ENCODE results near the gene COL9A1. TPM values are rescaled to one million over a fixed set of nuclear protein-coding genes. Genes with fewer than 3 reads are reported as not detected.

COL9A1 gene
- total and polyA plus RNA-seq, 9 of the 15 experiments (the other 6 are each of a cell fraction or from before 2014, with no cell fraction given), result 0.01 to 0.13 (median 0.06) TPM; not detected in 1

GRCh38 chr6:70186461-70186860, 116.4 kb downstream of the COL9A1 start:
- WGBS (ENCODE audit: insufficient coverage, low coverage, missing lambda C conversion rate), result 0% methylated on average over 1 of the region's 1 CpG
- in situ Hi-C loops (cut with MboI), result no loop called here
- no peaks in the 10 kb centered on the region for H3K4me1 ChIP-seq (replicated peaks in 1 of 2; ENCODE audit: control insufficient read depth in 2 of 2, insufficient read depth in 2 of 2, low read length in 2 of 2)
- no peaks in the 10 kb centered on the region for H3K9me3 ChIP-seq (replicated peaks; ENCODE audit: control insufficient read depth, insufficient read depth, low read depth, low read length)
- POLR2A ChIA-PET, result no interaction called here
- CTCF ChIA-PET (ENCODE audit: low intra/inter-chr PET ratio), result no interaction called here
- H3K36me3 ChIP-seq (ENCODE audit: control insufficient read depth, insufficient read depth, low read length), result no peaks in the 10 kb centered on the region
- BruUV-seq (replicated peaks), result no TSS peak
- no peak overlapping the region for H3K27ac ChIP-seq (ENCODE audit: extremely low read depth, low read depth, low read length)
- DNase-seq (ENCODE audit: extremely low read depth in 1 of 4, low spot score in 3 of 4) (no peak), ATAC-seq (no peak), FAIRE-seq (no peak)
- no peaks in the 10 kb centered on the region for H3K9me1 ChIP-seq (ENCODE audit: control insufficient read depth, insufficient read depth, low read length)
- H3K4me3 ChIP-seq, result no peak overlapping the region
- no peak overlapping the region for H3K4me2 ChIP-seq (ENCODE audit: insufficient read depth, low read length)
- TF ChIP-seq ZNF140 (CRISPR knock-in tag; IDR thresholded peaks at IDR 0.05) (no peak), HOMEZ (CRISPR knock-in tag; IDR thresholded peaks at IDR 0.05) (no peak), ZBED1 (IDR thresholded peaks at IDR 0.05) (no peak), SRSF1 (IDR thresholded peaks at IDR 0.05; ENCODE audit: low read depth, low read length) (no peak), MAFF (IDR thresholded peaks at IDR 0.05; ENCODE audit: low read length) (no peak), KLF16 (IDR thresholded peaks at IDR 0.05) (no peak), KAT7 (CRISPR knock-in tag; IDR thresholded peaks at IDR 0.05; ENCODE audit: borderline replicate concordance) (no peak), ZNF830 (CRISPR knock-in tag; IDR thresholded peaks at IDR 0.05) (no peak), ZNF41 (CRISPR knock-in tag; conservative IDR thresholded peaks at IDR 0.05) (no peak), HOXB6 (CRISPR knock-in tag; IDR thresholded peaks at IDR 0.05; ENCODE audit: borderline replicate concordance) (no peak), HCFC1 (IDR thresholded peaks at IDR 0.05; ENCODE audit: low read depth, low read length) (no peak), CTBP1 (IDR thresholded peaks at IDR 0.05; ENCODE audit: borderline replicate concordance) (no peak)
- TF ChIP-seq, protein P1, sequence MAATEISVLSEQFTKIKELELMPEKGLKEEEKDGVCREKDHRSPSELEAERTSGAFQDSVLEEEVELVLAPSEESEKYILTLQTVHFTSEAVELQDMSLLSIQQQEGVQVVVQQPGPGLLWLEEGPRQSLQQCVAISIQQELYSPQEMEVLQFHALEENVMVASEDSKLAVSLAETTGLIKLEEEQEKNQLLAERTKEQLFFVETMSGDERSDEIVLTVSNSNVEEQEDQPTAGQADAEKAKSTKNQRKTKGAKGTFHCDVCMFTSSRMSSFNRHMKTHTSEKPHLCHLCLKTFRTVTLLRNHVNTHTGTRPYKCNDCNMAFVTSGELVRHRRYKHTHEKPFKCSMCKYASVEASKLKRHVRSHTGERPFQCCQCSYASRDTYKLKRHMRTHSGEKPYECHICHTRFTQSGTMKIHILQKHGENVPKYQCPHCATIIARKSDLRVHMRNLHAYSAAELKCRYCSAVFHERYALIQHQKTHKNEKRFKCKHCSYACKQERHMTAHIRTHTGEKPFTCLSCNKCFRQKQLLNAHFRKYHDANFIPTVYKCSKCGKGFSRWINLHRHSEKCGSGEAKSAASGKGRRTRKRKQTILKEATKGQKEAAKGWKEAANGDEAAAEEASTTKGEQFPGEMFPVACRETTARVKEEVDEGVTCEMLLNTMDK (IDR thresholded peaks at IDR 0.05; ENCODE audit: borderline replicate concordance, insufficient read depth, low read depth, low read length, poor library complexity, severe bottlenecking), result no peak
- TF ChIP-seq, protein P2, sequence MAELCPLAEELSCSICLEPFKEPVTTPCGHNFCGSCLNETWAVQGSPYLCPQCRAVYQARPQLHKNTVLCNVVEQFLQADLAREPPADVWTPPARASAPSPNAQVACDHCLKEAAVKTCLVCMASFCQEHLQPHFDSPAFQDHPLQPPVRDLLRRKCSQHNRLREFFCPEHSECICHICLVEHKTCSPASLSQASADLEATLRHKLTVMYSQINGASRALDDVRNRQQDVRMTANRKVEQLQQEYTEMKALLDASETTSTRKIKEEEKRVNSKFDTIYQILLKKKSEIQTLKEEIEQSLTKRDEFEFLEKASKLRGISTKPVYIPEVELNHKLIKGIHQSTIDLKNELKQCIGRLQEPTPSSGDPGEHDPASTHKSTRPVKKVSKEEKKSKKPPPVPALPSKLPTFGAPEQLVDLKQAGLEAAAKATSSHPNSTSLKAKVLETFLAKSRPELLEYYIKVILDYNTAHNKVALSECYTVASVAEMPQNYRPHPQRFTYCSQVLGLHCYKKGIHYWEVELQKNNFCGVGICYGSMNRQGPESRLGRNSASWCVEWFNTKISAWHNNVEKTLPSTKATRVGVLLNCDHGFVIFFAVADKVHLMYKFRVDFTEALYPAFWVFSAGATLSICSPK (IDR thresholded peaks at IDR 0.05; ENCODE audit: borderline replicate concordance), result no peak
- TF ChIP-seq, protein P3, sequence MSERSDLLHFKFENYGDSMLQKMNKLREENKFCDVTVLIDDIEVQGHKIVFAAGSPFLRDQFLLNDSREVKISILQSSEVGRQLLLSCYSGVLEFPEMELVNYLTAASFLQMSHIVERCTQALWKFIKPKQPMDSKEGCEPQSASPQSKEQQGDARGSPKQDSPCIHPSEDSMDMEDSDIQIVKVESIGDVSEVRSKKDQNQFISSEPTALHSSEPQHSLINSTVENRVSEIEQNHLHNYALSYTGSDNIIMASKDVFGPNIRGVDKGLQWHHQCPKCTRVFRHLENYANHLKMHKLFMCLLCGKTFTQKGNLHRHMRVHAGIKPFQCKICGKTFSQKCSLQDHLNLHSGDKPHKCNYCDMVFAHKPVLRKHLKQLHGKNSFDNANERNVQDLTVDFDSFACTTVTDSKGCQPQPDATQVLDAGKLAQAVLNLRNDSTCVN (CRISPR knock-in tag; IDR thresholded peaks at IDR 0.05), result no peak
- TF ChIP-seq, protein P4, sequence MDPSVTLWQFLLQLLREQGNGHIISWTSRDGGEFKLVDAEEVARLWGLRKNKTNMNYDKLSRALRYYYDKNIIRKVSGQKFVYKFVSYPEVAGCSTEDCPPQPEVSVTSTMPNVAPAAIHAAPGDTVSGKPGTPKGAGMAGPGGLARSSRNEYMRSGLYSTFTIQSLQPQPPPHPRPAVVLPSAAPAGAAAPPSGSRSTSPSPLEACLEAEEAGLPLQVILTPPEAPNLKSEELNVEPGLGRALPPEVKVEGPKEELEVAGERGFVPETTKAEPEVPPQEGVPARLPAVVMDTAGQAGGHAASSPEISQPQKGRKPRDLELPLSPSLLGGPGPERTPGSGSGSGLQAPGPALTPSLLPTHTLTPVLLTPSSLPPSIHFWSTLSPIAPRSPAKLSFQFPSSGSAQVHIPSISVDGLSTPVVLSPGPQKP (CRISPR knock-in tag; IDR thresholded peaks at IDR 0.05), result no peak
- no peak overlapping the region for H3K9ac ChIP-seq (ENCODE audit: insufficient read depth in 1 of 2, low read depth in 2 of 2, low read length in 2 of 2)
- no peaks in the 10 kb centered on the region; a peak in 1 of 5 replicates for H3K27me3 ChIP-seq (ENCODE audit: control insufficient read depth in 2 of 2, insufficient read depth in 2 of 2, low read length in 2 of 2)
- intact Hi-C loops (cut with micrococcal nuclease), result no loop called here
- no peaks in the 10 kb centered on the region for H4K20me1 ChIP-seq (replicated peaks; ENCODE audit: control insufficient read depth, insufficient read depth, low read length)
- H2AFZ ChIP-seq (ENCODE audit: low read depth, low read length), result no peak overlapping the region
- H3K79me2 ChIP-seq (ENCODE audit: control insufficient read depth, insufficient read depth, low read length), result no peaks in the 10 kb centered on the region

Data from K562 (cell line).